ENCODE measurements around the gene LITAFD.
"Not testable (repeated sequence)": the region's sequence is repeated elsewhere in the genome, so short reads cannot be mapped to it uniquely, and the experiment has no call there.

Gene LITAFD

GRCh38 chr16:8882041-8882617 is at the start of gene LITAFD:
Gene LITAFD (plus strand): TSS chr16:8882351. CDS start chr16:8884356, 2,005 bp downstream.
- no peak for DNase-seq (ENCODE audit: low read depth)

GRCh38 chr16:8832717-8833105 is 49.4 kb upstream of the LITAFD start:
- no peak for DNase-seq (ENCODE audit: low read depth)

GRCh38 chr16:8836797-8837196 is 45.4 kb upstream of the LITAFD start:
- not testable (repeated sequence) for DNase-seq (ENCODE audit: low read depth)

GRCh38 chr16:8837594-8837993 is 44.6 kb upstream of the LITAFD start:
- not testable (repeated sequence) for DNase-seq (ENCODE audit: low read depth)

GRCh38 chr16:8842016-8842415 is 40.1 kb upstream of the LITAFD start:
- not testable (repeated sequence) for DNase-seq (ENCODE audit: low read depth)

GRCh38 chr16:8843296-8843695 is 38.9 kb upstream of the LITAFD start:
- DNase-seq (ENCODE audit: low read depth), result not testable (repeated sequence)

- DNase-seq (ENCODE audit: low read depth), result no peak
Observed at GRCh38 chr16:8845699-8846298, 36.4 kb upstream of the LITAFD start.

GRCh38 chr16:8846401-8846932 is 35.7 kb upstream of the LITAFD start:
- DNase-seq (ENCODE audit: low read depth), result no peak

- DNase-seq (ENCODE audit: low read depth), result no peak
Observed at GRCh38 chr16:8847145-8847544, 35.0 kb upstream of the LITAFD start.

GRCh38 chr16:8847623-8848022 is 34.5 kb upstream of the LITAFD start:
- DNase-seq (ENCODE audit: low read depth), result no peak

GRCh38 chr16:8848231-8848938 is 33.8 kb upstream of the LITAFD start:
- DNase-seq (ENCODE audit: low read depth), result no peak

GRCh38 chr16:8848939-8849391 is 33.2 kb upstream of the LITAFD start:
- no peak for DNase-seq (ENCODE audit: low read depth)

GRCh38 chr16:8849411-8850011 is 32.6 kb upstream of the LITAFD start:
- no peak for DNase-seq (ENCODE audit: low read depth)

GRCh38 chr16:8850279-8850885 is 31.8 kb upstream of the LITAFD start:
- DNase-seq (ENCODE audit: low read depth), result no peak

GRCh38 chr16:8851761-8852403 is 30.3 kb upstream of the LITAFD start:
- DNase-seq (ENCODE audit: low read depth), result no peak

- DNase-seq (ENCODE audit: low read depth), result no peak
Observed at GRCh38 chr16:8852534-8852933, 29.6 kb upstream of the LITAFD start.

GRCh38 chr16:8853150-8853549 is 29.0 kb upstream of the LITAFD start:
- DNase-seq (ENCODE audit: low read depth), result no peak

GRCh38 chr16:8853611-8854010 is 28.5 kb upstream of the LITAFD start:
- DNase-seq (ENCODE audit: low read depth), result no peak

GRCh38 chr16:8854298-8854948 is 27.7 kb upstream of the LITAFD start:
- no peak for DNase-seq (ENCODE audit: low read depth)

GRCh38 chr16:8855051-8855786 is 26.9 kb upstream of the LITAFD start:
- DNase-seq (ENCODE audit: low read depth), result no peak

Measured in stimulated activated CD8-positive, alpha-beta memory T cell treated with anti-CD3 and anti-CD28 coated beads, Interleukin-12 subunit alpha, Interleukin-12 subunit beta, amount 100 ng/mL, for 4 hours (primary cell).